H9 (cell line): ENCODE measurements around the gene OR10J4. TPM values are rescaled to one million over a fixed set of nuclear protein-coding genes. Genes with fewer than 3 reads are reported as not detected.

Experiments
- DNase-seq: peaks from one replicate; pipeline ENCODE4 v3.0.0-alpha.2; 2017
- H2AFZ ChIP-seq: one replicate; pipeline ENCODE4 v1.6.1; 2013; ENCODE audit warnings: mild to moderate bottlenecking, low read length, control low read depth, moderate library complexity
- H2AK5ac ChIP-seq: 2 replicates; pipeline ENCODE4 v1.6.1; 2013; ENCODE audit warnings: low read length, control low read depth, mixed read lengths; ENCODE audit not compliant: insufficient read length
- H2BK120ac ChIP-seq: one replicate; pipeline ENCODE4 v1.6.1; 2013; ENCODE audit warnings: low read depth, mild to moderate bottlenecking, low read length, control low read depth, inconsistent platforms; ENCODE audit not compliant: poor library complexity, severe bottlenecking
- H2BK12ac ChIP-seq: 2 replicates; pipeline ENCODE4 v1.6.1; 2013; ENCODE audit warnings: low read length, control low read depth, mixed read lengths, low read depth; ENCODE audit not compliant: insufficient read length
- H2BK15ac ChIP-seq: 2 replicates; pipeline ENCODE4 v1.6.1; 2013; ENCODE audit warnings: low read depth, low read length, control low read depth
- H2BK20ac ChIP-seq: one replicate; pipeline ENCODE4 v1.6.1; 2013; ENCODE audit warnings: low read depth, mild to moderate bottlenecking, low read length, control low read depth, inconsistent platforms; ENCODE audit not compliant: poor library complexity, severe bottlenecking
- H2BK5ac ChIP-seq: 2 replicates; pipeline ENCODE4 v1.6.1; 2013; ENCODE audit warnings: low read length, control low read depth, mixed read lengths; ENCODE audit not compliant: insufficient read length
- H3K14ac ChIP-seq: 2 replicates; pipeline ENCODE4 v1.6.1; 2013; ENCODE audit warnings: low read length, control low read depth; ENCODE audit not compliant: insufficient read depth
- H3K18ac ChIP-seq: 2 replicates; pipeline ENCODE4 v1.6.1; 2013; ENCODE audit warnings: low read depth, mild to moderate bottlenecking, mixed read lengths, low read length, control low read depth; ENCODE audit not compliant: insufficient read length
- H3K23ac ChIP-seq: 2 replicates; pipeline ENCODE4 v1.6.1; 2013; ENCODE audit warnings: low read length, control low read depth, mixed read lengths, low read depth; ENCODE audit not compliant: insufficient read length
- H3K23me2 ChIP-seq: 2 replicates; pipeline ENCODE4 v1.6.1; 2013; ENCODE audit warnings: low read depth, mild to moderate bottlenecking, mixed read lengths, low read length, control low read depth; ENCODE audit not compliant: insufficient read length, poor library complexity, severe bottlenecking
- H3K27ac ChIP-seq: 2 replicates; pipeline ENCODE4 v1.5.1; 2013; ENCODE audit warnings: low read length, control low read depth, mixed read lengths, low read depth; ENCODE audit not compliant: insufficient read length
- H3K27me3 ChIP-seq: 2 replicates; pipeline ENCODE4 v1.6.1; 2013; ENCODE audit warnings: low read length, control low read depth, inconsistent platforms; ENCODE audit not compliant: insufficient read depth
- H3K4ac ChIP-seq: 2 replicates; pipeline ENCODE4 v1.6.1; 2013; ENCODE audit warnings: low read depth, mild to moderate bottlenecking, control low read depth, inconsistent platforms, low read length, moderate library complexity
- H3K4me1 ChIP-seq: 2 replicates; pipeline ENCODE4 v1.6.1; 2013; ENCODE audit warnings: low read length, control low read depth, inconsistent platforms; ENCODE audit not compliant: insufficient read depth
- H3K4me2 ChIP-seq: 2 replicates; pipeline ENCODE4 v1.6.1; 2013; ENCODE audit warnings: low read length, control low read depth, mixed read lengths; ENCODE audit not compliant: insufficient read length, insufficient read depth
- H3K56ac ChIP-seq: 2 replicates; pipeline ENCODE4 v1.6.1; 2013; ENCODE audit warnings: low read depth, mild to moderate bottlenecking, mixed read lengths, low read length, control low read depth; ENCODE audit not compliant: insufficient read length
- H3K79me1 ChIP-seq: 2 replicates; pipeline ENCODE4 v1.6.1; 2013; ENCODE audit warnings: low read depth, mild to moderate bottlenecking, moderate library complexity, low read length, control low read depth, inconsistent platforms; ENCODE audit not compliant: insufficient read depth, poor library complexity, severe bottlenecking
- H3K79me2 ChIP-seq: 2 replicates; pipeline ENCODE4 v1.6.1; 2013; ENCODE audit warnings: low read length, control low read depth, inconsistent platforms; ENCODE audit not compliant: insufficient read depth
- H3K9ac ChIP-seq: 2 replicates; pipeline ENCODE4 v1.6.1; 2013; ENCODE audit warnings: low read length, control low read depth, mixed read lengths; ENCODE audit not compliant: insufficient read length; ENCODE audit errors: extremely low read depth
- H3K9me3 ChIP-seq: one replicate; pipeline ENCODE4 v1.6.1; 2013; ENCODE audit warnings: low read depth, low read length, inconsistent platforms; ENCODE audit not compliant: control insufficient read depth
- H3T11ph ChIP-seq: one replicate; pipeline ENCODE4 v1.6.1; 2013; ENCODE audit warnings: mild to moderate bottlenecking, low read length, control low read depth, inconsistent platforms
- H4K20me1 ChIP-seq: one replicate; pipeline ENCODE4 v1.6.1; 2013; ENCODE audit not compliant: control insufficient read depth, insufficient read length, insufficient read depth
- H4K5ac ChIP-seq: 2 replicates; pipeline ENCODE4 v1.6.1; 2013; ENCODE audit warnings: low read depth, mild to moderate bottlenecking, mixed read lengths, low read length, control low read depth; ENCODE audit not compliant: insufficient read length
- H4K8ac ChIP-seq: replicated peaks from 2 replicates; pipeline ENCODE4 v1.6.1; 2013; ENCODE audit warnings: low read length, control low read depth, mixed read lengths, low read depth; ENCODE audit not compliant: insufficient read length
- H4K91ac ChIP-seq: 2 replicates; pipeline ENCODE4 v1.6.1; 2013; ENCODE audit warnings: low read depth, mild to moderate bottlenecking, moderate library complexity, mixed read lengths, low read length, control low read depth; ENCODE audit not compliant: insufficient read length
- H3K27ac Mint-ChIP-seq, 3 experiments: 2 replicates in 2 of 3; 3 replicates in 1 of 3; pipeline ENCODE4 v1.8.0; 2020 to 2021; ENCODE audit warnings: mixed read lengths in 3 of 3, mild to moderate bottlenecking in 1 of 3, moderate library complexity in 1 of 3
- H3K27me3 Mint-ChIP-seq: 2 replicates; pipeline ENCODE4 v1.8.0; 2021; ENCODE audit warnings: low read depth, mild to moderate bottlenecking, moderate library complexity, mixed read lengths
- H3K36me3 Mint-ChIP-seq, 3 experiments: 2 replicates in 2 of 3; 3 replicates in 1 of 3; pipeline ENCODE4 v1.8.0; 2020 to 2021; ENCODE audit warnings: low read depth in 3 of 3, mixed read lengths in 3 of 3; ENCODE audit not compliant: insufficient read depth in 1 of 3
- H3K4me1 Mint-ChIP-seq, 2 experiments: 2 replicates each; pipeline ENCODE4 v1.8.0; 2020; ENCODE audit warnings: mixed read lengths in 2 of 2
- H3K4me3 Mint-ChIP-seq, 2 experiments: 2 replicates in 1 of 2; 3 replicates in 1 of 2; pipeline ENCODE4 v1.8.0; 2020 to 2021; ENCODE audit warnings: mild to moderate bottlenecking in 2 of 2, mixed read lengths in 2 of 2, moderate library complexity in 1 of 2
- H3K9me3 Mint-ChIP-seq, 2 experiments: 2 replicates in 1 of 2; 3 replicates in 1 of 2; pipeline ENCODE4 v1.8.0; 2020; ENCODE audit warnings: mild to moderate bottlenecking in 2 of 2, mixed read lengths in 2 of 2, moderate library complexity in 1 of 2
- CTCF ChIP-seq: fragments of 200-600 bp; sonication (generic); conservative IDR thresholded peaks from 3 replicates; pipeline ENCODE4 v1.8.0; 2021; ENCODE audit warnings: antibody characterized with exemption, mild to moderate bottlenecking
- WGBS: extraction: QIAGEN DNeasy Blood & Tissue Kit; methylation state at CpG from one replicate; pipeline ENCODE4 v1.1.7; 2013; ENCODE audit warnings: missing lambda C conversion rate, low lambda C conversion rate, mixed read lengths; ENCODE audit not compliant: insufficient read length; ENCODE audit errors: extremely low coverage; 5-methylcytosine and 5-hydroxymethylcytosine counted together
- total RNA-seq: library from RNA; stranded (reverse); gene quantifications from 2 replicates; pipeline ENCODE4 v1.2.1, GENCODE V29; 2021

Gene OR10J4
- total RNA-seq, 1 experiment from 2014 or later = not detected

- H2BK12ac ChIP-seq = no peak overlapping the region
- no peak overlapping the region for H3K4ac ChIP-seq
- H3K23ac ChIP-seq = no peak overlapping the region
- no peak overlapping the region for H3K56ac ChIP-seq
- TF ChIP-seq CTCF = no peak
- no peak overlapping the region for H2BK120ac ChIP-seq
- peaks cover 2% of the 10 kb centered on the region for H3K27me3 Mint-ChIP-seq
- peaks cover 0 to 30% (median 0%) of the 10 kb centered on the region in 3 experiments; a peak in 2 of 7 replicates for H3K36me3 Mint-ChIP-seq
- no peak overlapping the region for H3K4me3 Mint-ChIP-seq
- peaks cover 0 to 39% of the 10 kb centered on the region in 2 experiments; a peak in 2 of 5 replicates for H3K9me3 Mint-ChIP-seq
- no peaks in the 10 kb centered on the region for H3K4me1 ChIP-seq
- H4K8ac ChIP-seq = no peak overlapping the region
- H3K9me3 ChIP-seq = no peaks in the 10 kb centered on the region
- no peak overlapping the region for H4K5ac ChIP-seq
- no peaks in the 10 kb centered on the region for H3K79me1 ChIP-seq
- H3K9ac ChIP-seq = no peak overlapping the region
- no peak overlapping the region for H3T11ph ChIP-seq
- H2AK5ac ChIP-seq = no peak overlapping the region
- H3K27ac ChIP-seq = no peak overlapping the region
- no peaks in the 10 kb centered on the region for H3K79me2 ChIP-seq
- no peaks in the 10 kb centered on the region for H3K27me3 ChIP-seq
- no peak overlapping the region for H2BK20ac ChIP-seq
- no peak overlapping the region for H3K14ac ChIP-seq
- no peak for DNase-seq
- H3K4me1 Mint-ChIP-seq = no peaks in the 10 kb centered on the region
- no CpG with 5 or more reads among the region's 3 CpGs for WGBS
- H3K4me2 ChIP-seq = no peak overlapping the region
- no peak overlapping the region for H3K18ac ChIP-seq
- no peaks in the 10 kb centered on the region for H4K20me1 ChIP-seq
- no peaks in the 10 kb centered on the region for H3K23me2 ChIP-seq
- H4K91ac ChIP-seq = no peak overlapping the region
- H2AFZ ChIP-seq = no peak overlapping the region
- no peak overlapping the region for H3K27ac Mint-ChIP-seq
- no peak overlapping the region for H2BK15ac ChIP-seq
- no peak overlapping the region for H2BK5ac ChIP-seq
These were observed 3.5 kb upstream of the OR10J4 start for GRCh38 chr1:159428536-159428935.
